Subcutaneous adipose tissue (tissue), 4 donors: ENCODE data around the gene ADGRD1. TPM values are rescaled to one million over a fixed set of nuclear protein-coding genes. Genes with fewer than 3 reads are reported as not detected.

Experiments used
- CTCF ChIP-seq: fragments of 450-650 bp; IDR thresholded peaks from one replicate; pipeline ENCODE4 v1.5.1; 2016; ENCODE audit warnings: low read depth, mild to moderate bottlenecking, control low read depth, antibody characterized with exemption, moderate library complexity
- total RNA-seq, 4 donors: library from RNA; depleted of rRNA; stranded (reverse); fragments of >200 nt; gene quantifications; one replicate each; pipeline ENCODE4 v1.1.0, GENCODE V29; 2016

ADGRD1 gene
- total RNA-seq, 4 donors from 2014 or later, result 16.3 to 34.1 (median 24.1) TPM

- TF ChIP-seq CTCF, result no peak
These were observed 28.2 kb downstream of the ADGRD1 start for GRCh38 chr12:130981911-130982310.

GRCh38 chr12:130982565-130983225, 29.0 kb downstream of the ADGRD1 start:
- TF ChIP-seq CTCF, result no peak

GRCh38 chr12:130983328-130984017, 29.8 kb downstream of the ADGRD1 start:
- no peak for TF ChIP-seq CTCF

GRCh38 chr12:130984183-130985058, 30.7 kb downstream of the ADGRD1 start:
- TF ChIP-seq CTCF, result no peak

GRCh38 chr12:130987151-130987931, 33.6 kb downstream of the ADGRD1 start:
- TF ChIP-seq CTCF, result no peak

GRCh38 chr12:130988261-130988660, 34.6 kb downstream of the ADGRD1 start:
- no peak for TF ChIP-seq CTCF
